OCI-LY3 (cell line): ENCODE measurements around the gene BTD.

Experiments
- H2AFZ ChIP-seq: fragments of 200-600, 300-600 bp; shearing (Covaris generic); 2 replicates; pipeline ENCODE4 v1.6.0; 2014; ENCODE audit warnings: antibody characterized with exemption, low read depth, low read length
- H3K27ac ChIP-seq: fragments of 200-600, 300-600 bp; sonication (generic); 2 replicates; pipeline ENCODE4 v1.5.1; 2014; ENCODE audit warnings: mild to moderate bottlenecking, low read length, moderate library complexity, mixed read lengths
- H3K27me3 ChIP-seq: fragments of 200-600, 300-600 bp; sonication (generic); 2 replicates; pipeline ENCODE4 v1.6.1; 2014; ENCODE audit warnings: low read depth, low read length, mixed read lengths
- H3K36me3 ChIP-seq: fragments of 200-600, 300-600 bp; sonication (generic); replicated peaks from 2 replicates; pipeline ENCODE3; 2014; ENCODE audit warnings: low read depth, low read length, mixed read lengths
- H3K4me1 ChIP-seq: fragments of 300-600, 200-600 bp; sonication (generic); 2 replicates; pipeline ENCODE4 v1.6.1; 2014; ENCODE audit warnings: low read length, mixed read lengths
- H3K4me2 ChIP-seq: fragments of 200-600, 300-600 bp; sonication (generic); 2 replicates; pipeline ENCODE4 v1.6.1; 2014; ENCODE audit warnings: low read length, mixed read lengths
- H3K4me3 ChIP-seq: fragments of 300-600, 200-600 bp; sonication (generic); 2 replicates; pipeline ENCODE4 v1.5.1; 2014; ENCODE audit warnings: antibody characterized with exemption, mild to moderate bottlenecking, low read length, moderate library complexity
- H3K79me2 ChIP-seq: fragments of 300-600, 200-600 bp; shearing (Covaris generic); 2 replicates; pipeline ENCODE4 v1.6.1; 2014; ENCODE audit warnings: mild to moderate bottlenecking, low read length, mixed read lengths
- H3K9ac ChIP-seq: fragments of 300-600, 200-600 bp; shearing (Covaris generic); 2 replicates; pipeline ENCODE4 v1.6.0; 2014; ENCODE audit warnings: mild to moderate bottlenecking, low read length, moderate library complexity
- H3K9me3 ChIP-seq: fragments of 200-600, 300-600 bp; shearing (Covaris generic); 2 replicates; pipeline ENCODE4 v1.6.1; 2014; ENCODE audit warnings: low read length, mixed read lengths; ENCODE audit not compliant: insufficient read depth
- H4K20me1 ChIP-seq: fragments of 200-600, 300-600 bp; sonication (generic); 2 replicates; pipeline ENCODE4 v1.6.1; 2016; ENCODE audit warnings: low read length, mixed read lengths; ENCODE audit not compliant: insufficient read depth
- CTCF ChIP-seq: fragments of 200-600, 300-600 bp; sonication (generic); IDR thresholded peaks from 2 replicates; pipeline ENCODE4 v1.5.1; 2014; ENCODE audit warnings: antibody characterized with exemption, low read length, low read depth
- EZH2phosphoT487 ChIP-seq: fragments of 200-600 bp; shearing (Covaris generic); IDR thresholded peaks from 2 replicates; pipeline ENCODE4 v1.6.1; 2018; ENCODE audit warnings: antibody characterized with exemption, mixed run types, low read depth

Gene BTD

DNA sequence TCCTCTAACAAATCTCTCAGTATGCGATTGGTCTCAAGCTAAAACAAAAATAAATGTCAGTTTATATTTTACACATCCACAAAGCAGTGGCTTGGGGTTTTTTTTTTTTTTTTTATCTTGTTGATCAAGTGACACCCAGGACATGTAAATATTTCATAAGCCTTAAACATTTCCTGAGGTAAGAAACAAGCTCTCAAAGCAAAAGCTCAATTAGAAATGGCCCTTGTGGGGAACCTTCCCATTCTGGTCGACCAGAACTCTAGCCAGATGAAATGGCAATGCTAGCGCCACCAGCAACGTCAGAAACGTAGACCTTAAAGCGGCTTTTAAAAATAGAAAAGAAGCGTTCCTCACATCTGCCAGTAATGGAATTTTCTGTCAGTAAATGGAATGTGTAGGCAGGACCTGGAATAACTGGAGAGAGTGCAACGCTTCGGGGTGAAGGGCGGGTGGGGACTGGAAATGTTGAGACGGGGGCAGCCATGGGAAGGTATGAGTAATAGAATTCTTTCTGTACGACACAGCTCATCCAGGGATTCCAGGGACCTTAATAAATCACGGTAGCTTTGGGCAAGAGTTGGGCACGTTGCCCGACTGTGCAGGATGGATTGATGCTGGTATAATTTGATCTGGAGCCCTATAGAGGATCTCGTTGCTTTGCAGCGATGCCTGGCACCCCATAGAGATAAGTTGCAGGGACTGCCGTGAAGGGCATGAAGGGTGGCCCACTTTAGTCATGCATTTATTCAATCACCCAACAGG is 44.4 kb downstream of the BTD start:
- peaks cover 10% of the 10 kb centered on the region; the same call in 1 of the 2 replicates for H3K9me3 ChIP-seq
- 0 out of 2 replicates have a peak overlapping the region, but pooled peaks have one; percentile 66 for H3K4me3 ChIP-seq
- H2AFZ ChIP-seq, result no peak overlapping the region
- H3K36me3 ChIP-seq, result peaks cover 16% of the 10 kb centered on the region
- H3K9ac ChIP-seq, result no peak overlapping the region
- peaks cover 30% of the 10 kb centered on the region for H3K4me1 ChIP-seq
- no peak overlapping the region for H3K27ac ChIP-seq
- H3K79me2 ChIP-seq, result no peaks in the 10 kb centered on the region
- TF ChIP-seq EZH2phosphoT487 (no peak), CTCF (no peak)
- H4K20me1 ChIP-seq, result no peaks in the 10 kb centered on the region
- peak overlapping the region; percentile 88 for H3K4me2 ChIP-seq
- peaks cover 39% of the 10 kb centered on the region for H3K27me3 ChIP-seq

- Histone ChIP-seq H3K9ac (peak overlapping the region; percentile 31), H2AFZ (no peak overlapping the region), H3K4me1 (peaks cover 30% of the 10 kb centered on the region), H3K36me3 (peaks cover 16% of the 10 kb centered on the region), H3K9me3 (peaks cover 10% of the 10 kb centered on the region; the same call in 1 of the 2 replicates), H3K4me3 (peak overlapping the region; percentile 66), H3K79me2 (no peaks in the 10 kb centered on the region), H4K20me1 (no peaks in the 10 kb centered on the region), H3K4me2 (peak overlapping the region; percentile 88), H3K27me3 (peaks cover 39% of the 10 kb centered on the region), H3K27ac (peak overlapping the region; percentile 51)
- TF ChIP-seq CTCF (no peak), EZH2phosphoT487 (no peak)
These were observed 45.4 kb downstream of the BTD start for GRCh38 chr3:15646851-15647511.

- H3K4me3 ChIP-seq, result peak overlapping the region; percentile 66
- peak overlapping the region; percentile 88 for H3K4me2 ChIP-seq
- no peak overlapping the region for H2AFZ ChIP-seq
- peaks cover 30% of the 10 kb centered on the region for H3K4me1 ChIP-seq
- H3K27ac ChIP-seq, result peak overlapping the region; percentile 51
- peaks cover 39% of the 10 kb centered on the region for H3K27me3 ChIP-seq
- peaks cover 16% of the 10 kb centered on the region for H3K36me3 ChIP-seq
- H3K79me2 ChIP-seq, result no peaks in the 10 kb centered on the region
- H3K9me3 ChIP-seq, result peaks cover 10% of the 10 kb centered on the region; the same call in 1 of the 2 replicates
- TF ChIP-seq CTCF (no peak), EZH2phosphoT487 (no peak)
- peak overlapping the region; percentile 31 for H3K9ac ChIP-seq
- H4K20me1 ChIP-seq, result no peaks in the 10 kb centered on the region
These were observed 46.1 kb downstream of the BTD start for GRCh38 chr3:15647611-15648167.

- H3K79me2 ChIP-seq, result no peaks in the 10 kb centered on the region
- H3K4me3 ChIP-seq, result no peak overlapping the region
- H3K4me2 ChIP-seq, result no peak overlapping the region
- no peaks in the 10 kb centered on the region for H4K20me1 ChIP-seq
- peaks cover 39% of the 10 kb centered on the region for H3K27me3 ChIP-seq
- H3K4me1 ChIP-seq, result peaks cover 30% of the 10 kb centered on the region
- H3K36me3 ChIP-seq, result peaks cover 16% of the 10 kb centered on the region
- no peak overlapping the region for H2AFZ ChIP-seq
- peaks cover 10% of the 10 kb centered on the region; the same call in 1 of the 2 replicates for H3K9me3 ChIP-seq
- no peak overlapping the region for H3K9ac ChIP-seq
- no peak for TF ChIP-seq EZH2phosphoT487
- no peak for TF ChIP-seq CTCF
- no peak overlapping the region for H3K27ac ChIP-seq
These were observed 47.8 kb downstream of the BTD start for GRCh38 chr3:15649341-15649740.
